GM10266 (cell line): ENCODE measurements around the gene RAB29.

Experiments
- DNase-seq: peaks from one replicate; pipeline ENCODE4 v3.0.0; 2012; ENCODE audit errors: extremely low spot score
- TF ChIP-seq, protein P1 (sequence below): IDR thresholded peaks from 2 replicates; pipeline ENCODE4 v1.5.1; 2012; ENCODE audit warnings: mild to moderate bottlenecking, low read depth; ENCODE audit not compliant: control insufficient read depth, insufficient read depth; ENCODE audit errors: missing control alignments

Gene RAB29

DNA sequence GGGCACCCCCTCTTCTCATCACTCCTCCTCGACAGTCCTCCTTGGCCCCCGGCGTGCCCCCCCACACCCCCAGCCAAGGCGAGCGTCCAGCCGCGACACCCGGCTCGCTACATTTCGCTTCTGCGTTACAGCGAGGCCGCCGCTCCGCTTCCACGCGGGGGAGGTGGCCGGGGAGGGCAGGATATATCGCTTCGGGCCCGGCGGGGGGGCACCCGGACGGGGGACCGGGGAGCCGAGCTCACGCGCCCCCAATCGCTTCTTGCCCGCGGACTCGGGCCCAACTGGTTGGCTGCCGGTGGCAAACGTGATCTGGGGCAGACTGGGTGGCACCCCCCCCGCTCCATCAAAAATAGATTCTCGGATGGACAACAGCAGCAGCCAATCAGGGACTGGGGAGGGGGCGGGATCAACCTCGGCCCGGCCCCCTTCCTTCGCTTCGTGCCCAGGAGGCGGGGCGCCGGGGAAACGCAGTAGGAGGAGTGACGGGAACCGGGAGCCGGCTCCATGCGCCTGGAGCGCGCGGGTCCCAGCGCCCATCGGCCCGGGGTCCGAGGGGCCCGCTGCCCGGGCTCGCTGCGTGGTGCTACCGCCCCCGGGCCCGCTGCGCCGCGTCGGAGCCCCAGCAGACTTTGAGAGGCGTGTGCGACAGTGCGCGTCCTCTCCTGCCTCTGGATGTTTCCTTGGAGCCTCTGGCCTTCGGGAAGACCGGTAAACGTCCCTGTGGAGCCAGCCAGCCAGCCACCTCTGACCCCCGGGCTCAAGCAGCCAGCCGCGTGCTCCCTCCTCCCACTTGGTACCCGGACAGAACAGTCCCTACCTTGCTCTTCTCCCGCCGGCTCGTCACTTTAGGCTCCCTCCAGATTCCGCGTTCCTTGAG lies 37.8 kb upstream of the RAB29 start, which contains the start of gene SLC41A1:
TSS of gene SLC41A1 (minus strand) at position 321 of the 877 bp plus-strand sequence. CDS start 2,757 bp downstream, outside the sequence.
- TF ChIP-seq, protein P1, sequence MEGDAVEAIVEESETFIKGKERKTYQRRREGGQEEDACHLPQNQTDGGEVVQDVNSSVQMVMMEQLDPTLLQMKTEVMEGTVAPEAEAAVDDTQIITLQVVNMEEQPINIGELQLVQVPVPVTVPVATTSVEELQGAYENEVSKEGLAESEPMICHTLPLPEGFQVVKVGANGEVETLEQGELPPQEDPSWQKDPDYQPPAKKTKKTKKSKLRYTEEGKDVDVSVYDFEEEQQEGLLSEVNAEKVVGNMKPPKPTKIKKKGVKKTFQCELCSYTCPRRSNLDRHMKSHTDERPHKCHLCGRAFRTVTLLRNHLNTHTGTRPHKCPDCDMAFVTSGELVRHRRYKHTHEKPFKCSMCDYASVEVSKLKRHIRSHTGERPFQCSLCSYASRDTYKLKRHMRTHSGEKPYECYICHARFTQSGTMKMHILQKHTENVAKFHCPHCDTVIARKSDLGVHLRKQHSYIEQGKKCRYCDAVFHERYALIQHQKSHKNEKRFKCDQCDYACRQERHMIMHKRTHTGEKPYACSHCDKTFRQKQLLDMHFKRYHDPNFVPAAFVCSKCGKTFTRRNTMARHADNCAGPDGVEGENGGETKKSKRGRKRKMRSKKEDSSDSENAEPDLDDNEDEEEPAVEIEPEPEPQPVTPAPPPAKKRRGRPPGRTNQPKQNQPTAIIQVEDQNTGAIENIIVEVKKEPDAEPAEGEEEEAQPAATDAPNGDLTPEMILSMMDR = no peak
- DNase-seq = peak; percentile 97

DNA sequence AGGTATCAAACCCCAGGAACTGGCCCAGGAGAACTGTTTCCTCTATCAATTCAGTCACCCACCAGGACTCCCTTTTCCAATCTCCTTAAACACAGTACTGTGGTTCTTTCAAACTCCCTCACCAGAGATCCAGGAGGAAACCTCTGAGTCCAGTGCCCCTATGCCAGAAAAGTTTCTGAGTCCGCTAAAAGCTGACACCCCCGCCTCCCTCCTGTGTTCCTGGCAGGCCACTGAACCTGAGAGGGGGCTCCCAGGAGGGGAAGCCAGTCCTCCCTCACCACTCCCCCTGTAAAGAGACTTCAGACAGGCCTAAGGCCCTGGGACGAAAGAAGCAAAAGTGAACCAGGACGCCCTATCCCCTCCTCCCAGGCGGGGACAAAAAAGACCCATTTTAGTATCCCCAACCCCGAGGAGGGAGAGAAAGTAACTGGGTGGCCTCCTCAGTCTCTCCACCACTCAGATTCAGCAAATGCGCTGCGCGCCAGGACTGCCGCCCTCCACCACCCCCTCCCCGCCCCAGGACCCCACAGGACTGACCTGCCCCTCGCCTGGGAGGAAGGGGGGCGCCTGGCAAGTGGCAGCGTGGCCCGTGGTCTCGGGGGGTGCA lies 37.1 kb upstream of the RAB29 start:
- peak; percentile 49 for DNase-seq
- TF ChIP-seq, protein P1 = no peak

DNA sequence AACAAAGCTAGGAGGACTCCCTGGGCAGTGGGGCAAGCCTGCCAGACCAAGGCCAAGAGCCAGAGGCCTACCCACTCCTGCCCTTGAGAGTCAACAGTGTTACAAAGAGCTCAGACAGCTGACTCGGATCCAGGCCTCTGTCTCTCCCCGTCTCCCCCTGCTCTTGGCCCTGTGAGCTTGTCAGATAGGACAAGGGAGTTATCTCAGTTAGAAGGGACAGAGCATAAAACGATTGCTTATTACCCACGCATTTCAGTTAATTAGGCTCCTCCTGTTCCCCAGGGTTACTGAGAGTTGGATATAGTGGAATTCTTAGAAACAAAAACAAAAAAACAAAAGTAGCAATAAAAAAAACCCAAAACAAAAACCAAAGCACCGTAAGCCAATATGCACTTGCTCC lies 36.4 kb upstream of the RAB29 start:
- DNase-seq = no peak
- TF ChIP-seq, protein P1 = no peak

DNA sequence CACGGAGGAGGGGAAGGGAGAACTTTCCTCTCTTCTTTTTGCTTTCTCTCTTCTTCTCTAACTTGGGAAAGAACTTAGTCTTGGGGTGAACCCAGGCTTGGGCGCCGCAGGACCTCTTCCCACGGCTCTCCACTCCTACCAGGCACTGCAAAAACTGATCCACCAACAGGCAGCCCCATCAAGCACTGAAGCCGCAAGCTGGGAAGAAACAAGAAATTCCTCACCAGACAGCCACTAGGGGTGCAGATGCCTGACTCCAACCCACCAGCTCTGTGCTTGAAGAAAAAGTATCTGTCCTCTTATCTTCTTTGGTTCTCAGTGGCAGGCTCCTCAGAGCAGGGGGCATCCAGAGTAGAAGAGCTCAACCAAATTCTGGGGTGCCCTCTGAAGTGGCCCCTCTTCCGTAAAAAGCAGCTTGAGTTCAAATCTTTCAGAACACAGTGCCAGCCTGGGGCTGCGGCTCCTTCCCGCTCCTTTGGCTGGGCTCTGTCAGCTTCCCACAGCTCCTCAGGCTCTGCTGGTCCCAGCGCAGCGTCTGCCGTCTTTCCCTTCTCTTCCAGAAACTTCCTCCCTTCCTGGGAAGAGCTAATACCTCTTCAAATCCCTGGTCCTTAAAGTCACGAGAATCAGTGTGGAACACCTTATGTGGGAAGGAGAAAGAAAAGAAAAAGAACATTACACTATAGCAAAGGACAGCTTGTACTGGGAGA lies 35.3 kb upstream of the RAB29 start:
- DNase-seq = no peak
- TF ChIP-seq, protein P1 = no peak

DNA sequence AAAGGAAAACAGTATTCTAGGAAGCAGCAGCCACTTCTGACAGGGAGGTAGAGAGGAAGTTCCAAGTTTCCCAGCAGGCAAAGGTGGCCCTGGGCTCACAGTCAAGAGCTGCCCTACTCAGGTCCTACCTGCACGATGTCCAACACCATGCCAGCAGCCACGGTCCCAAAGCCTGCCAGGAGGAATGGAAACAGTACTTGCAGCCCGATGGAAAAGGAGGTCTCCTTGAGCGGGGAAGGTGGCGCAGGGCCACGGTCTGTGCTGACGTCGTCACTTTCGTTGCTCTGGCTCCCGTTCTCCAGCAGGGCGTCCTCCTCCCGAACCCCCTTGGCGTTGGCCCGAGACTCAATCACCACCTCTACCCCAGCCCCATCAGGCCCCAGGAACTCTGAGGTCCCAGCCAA lies 34.7 kb upstream of the RAB29 start:
- TF ChIP-seq, protein P1 = no peak
- no peak for DNase-seq

DNA sequence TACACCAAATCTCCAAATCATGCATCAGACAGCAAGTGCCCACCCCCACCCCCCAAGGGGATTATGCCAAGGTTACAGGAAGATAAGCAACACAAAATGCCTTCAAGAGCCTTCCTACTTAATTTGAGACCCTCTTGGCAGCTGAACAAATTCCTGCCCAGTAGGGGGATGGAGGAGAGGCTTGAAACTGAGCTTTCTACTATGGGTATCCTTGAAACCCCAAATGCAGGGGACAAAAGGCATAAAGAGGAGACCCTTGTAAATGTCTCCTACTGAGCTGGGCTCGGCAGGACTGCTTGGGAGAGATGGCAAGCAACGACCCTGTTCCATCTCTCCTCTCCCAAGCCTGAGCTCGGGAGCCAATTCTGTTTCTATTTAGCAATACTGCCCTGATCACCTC lies 34.2 kb upstream of the RAB29 start:
- TF ChIP-seq, protein P1 = no peak
- no peak for DNase-seq
